WERI-Rb-1 (cell line): ENCODE results near the gene TCTN3.
"Not testable (repeated sequence)": the region's sequence is repeated elsewhere in the genome, so short reads cannot be mapped to it uniquely, and the experiment has no call there.

Source experiments
- DNase-seq: peaks from one replicate; pipeline ENCODE4 v3.0.0-alpha.2; 2020
- H3K27ac ChIP-seq: fragments of 250-450 bp; sonication (Bioruptor Pico); 2 replicates; pipeline ENCODE4 v1.5.1; 2020; ENCODE audit warnings: mild to moderate bottlenecking, moderate library complexity
- H3K27me3 ChIP-seq: fragments of 250-450 bp; sonication (Bioruptor Pico); 2 replicates; pipeline ENCODE4 v1.5.1; 2021; ENCODE audit warnings: mild to moderate bottlenecking, low read depth, moderate library complexity; ENCODE audit not compliant: insufficient read depth, severe bottlenecking
- H3K36me3 ChIP-seq: fragments of 250-450 bp; sonication (Bioruptor Pico); 2 replicates; pipeline ENCODE4 v1.5.1; 2020; ENCODE audit warnings: mild to moderate bottlenecking, moderate library complexity
- H3K4me3 ChIP-seq: 2 replicates; pipeline ENCODE4 v1.5.1; 2011; ENCODE audit warnings: low read depth, mild to moderate bottlenecking, control low read depth, low read length
- H3K9me3 ChIP-seq: fragments of 250-450 bp; sonication (Bioruptor Pico); 2 replicates; pipeline ENCODE4 v1.5.1; 2021; ENCODE audit warnings: mild to moderate bottlenecking, moderate library complexity; ENCODE audit not compliant: severe bottlenecking
- CTCF ChIP-seq: IDR thresholded peaks from 2 replicates; pipeline ENCODE4 v1.5.1; 2011; ENCODE audit warnings: low read depth, mild to moderate bottlenecking, control low read depth, inconsistent platforms, low read length

Gene TCTN3

DNA sequence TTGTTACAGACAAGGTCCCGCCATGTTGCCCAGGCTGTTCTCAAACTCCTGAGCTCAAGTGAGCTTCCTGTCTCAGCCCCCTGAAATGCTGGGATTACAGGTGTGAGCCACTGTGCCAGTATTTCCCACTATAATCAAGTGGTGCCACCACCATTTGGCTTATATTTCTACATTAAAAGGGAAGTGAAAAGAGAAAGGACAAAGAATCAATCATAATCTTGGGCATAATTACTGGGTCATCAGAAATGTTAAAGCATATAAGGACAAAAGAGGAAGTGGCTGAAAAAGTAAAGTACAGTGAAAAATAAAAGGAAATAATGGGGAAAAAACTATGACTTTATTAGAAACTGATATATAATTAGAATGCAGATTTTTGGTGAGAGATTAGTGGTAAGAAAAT, 36.5 kb upstream of the TCTN3 start:
- Histone ChIP-seq H3K4me3 (no peak overlapping the region), H3K36me3 (no peaks in the 10 kb centered on the region), H3K9me3 (peaks cover 11% of the 10 kb centered on the region), H3K27ac (no peak overlapping the region), H3K27me3 (no peaks in the 10 kb centered on the region)
- TF ChIP-seq CTCF: no peak
- DNase-seq: no peak

- no peaks in the 10 kb centered on the region for H3K27me3 ChIP-seq
- peaks cover 11% of the 10 kb centered on the region for H3K9me3 ChIP-seq
- H3K27ac ChIP-seq: no peak overlapping the region
- DNase-seq: no peak
- no peak for TF ChIP-seq CTCF
- H3K4me3 ChIP-seq: no peak overlapping the region
- no peaks in the 10 kb centered on the region for H3K36me3 ChIP-seq
Measured at GRCh38 chr10:95729323-95730055, 35.8 kb upstream of the TCTN3 start.

DNA sequence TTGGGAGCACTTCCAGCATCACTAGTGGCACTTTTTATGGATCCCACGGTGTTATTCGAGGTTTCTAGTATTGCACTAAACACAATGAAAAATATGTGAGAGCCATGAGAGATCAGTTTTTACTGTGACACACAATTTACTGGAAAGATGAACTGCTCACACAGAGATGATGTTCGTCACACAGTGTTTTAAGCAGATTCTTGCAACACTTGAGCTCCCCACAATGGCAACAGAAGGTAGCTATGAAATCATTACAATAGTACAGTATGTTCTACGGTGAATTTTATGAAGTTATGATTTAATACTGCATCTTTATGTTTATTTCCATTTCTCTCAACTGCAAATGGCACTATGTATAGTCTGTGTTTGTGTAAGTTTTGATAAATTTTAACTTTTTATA, 34.8 kb upstream of the TCTN3 start:
- no peak overlapping the region for H3K4me3 ChIP-seq
- no peak overlapping the region for H3K27ac ChIP-seq
- H3K27me3 ChIP-seq: no peaks in the 10 kb centered on the region
- no peaks in the 10 kb centered on the region for H3K36me3 ChIP-seq
- H3K9me3 ChIP-seq: peaks cover 11% of the 10 kb centered on the region
- no peak for TF ChIP-seq CTCF
- no peak for DNase-seq

DNA sequence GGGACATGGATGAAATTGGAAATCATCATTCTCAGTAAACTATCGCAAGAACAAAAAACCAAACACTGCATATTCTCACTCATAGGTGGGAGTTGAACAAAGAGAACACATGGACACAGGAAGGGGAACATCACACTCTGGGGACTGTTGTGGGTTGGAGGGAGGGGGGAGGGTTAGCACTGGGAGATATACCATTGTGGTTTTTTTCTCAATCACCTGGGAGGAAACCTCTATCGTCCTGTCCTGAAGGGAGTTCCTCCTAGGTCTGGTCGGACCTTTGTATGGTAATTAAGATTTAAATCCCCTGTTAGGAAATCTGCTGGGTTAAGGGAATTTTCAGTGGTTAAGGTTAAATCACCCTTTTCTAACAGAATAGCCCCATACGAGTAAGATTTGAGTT, 28.8 kb upstream of the TCTN3 start:
- DNase-seq, H3K27me3 ChIP-seq, H3K36me3 ChIP-seq, H3K9me3 ChIP-seq, H3K27ac ChIP-seq, H3K4me3 ChIP-seq: not testable (repeated sequence)

GRCh38 chr10:95720745-95721144, 27.0 kb upstream of the TCTN3 start:
- H3K27ac ChIP-seq: not testable (repeated sequence)

DNA sequence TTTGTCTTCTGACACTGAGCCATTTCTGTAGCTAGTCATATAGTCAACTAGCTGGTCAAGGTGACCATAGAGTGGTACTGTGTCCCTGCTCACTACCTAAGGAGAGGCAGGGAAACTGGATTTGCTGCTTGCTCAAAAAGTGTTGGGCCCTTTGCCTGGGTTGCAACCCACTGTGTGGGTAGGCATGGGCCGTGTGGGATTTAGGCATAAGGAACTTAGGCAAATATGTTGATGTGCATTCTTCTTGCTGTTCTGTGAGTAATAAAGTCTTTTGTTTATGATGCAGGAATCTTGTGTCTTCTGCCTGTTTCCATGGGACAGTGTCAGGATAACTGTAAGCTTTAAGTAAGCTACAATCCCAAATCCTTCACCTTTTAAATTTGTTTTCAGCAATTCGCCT, 23.1 kb upstream of the TCTN3 start:
- Histone ChIP-seq H3K36me3 (no peaks in the 10 kb centered on the region), H3K27me3 (no peaks in the 10 kb centered on the region), H3K27ac (no peak overlapping the region), H3K4me3 (no peak overlapping the region), H3K9me3 (no peaks in the 10 kb centered on the region)
- DNase-seq: no peak
- TF ChIP-seq CTCF: no peak

More at GRCh38 chr10:95720745-95721144, 27.0 kb upstream of the TCTN3 start:
- H3K4me3 ChIP-seq, H3K36me3 ChIP-seq, H3K9me3 ChIP-seq, DNase-seq, H3K27me3 ChIP-seq: not testable (repeated sequence)

DNA sequence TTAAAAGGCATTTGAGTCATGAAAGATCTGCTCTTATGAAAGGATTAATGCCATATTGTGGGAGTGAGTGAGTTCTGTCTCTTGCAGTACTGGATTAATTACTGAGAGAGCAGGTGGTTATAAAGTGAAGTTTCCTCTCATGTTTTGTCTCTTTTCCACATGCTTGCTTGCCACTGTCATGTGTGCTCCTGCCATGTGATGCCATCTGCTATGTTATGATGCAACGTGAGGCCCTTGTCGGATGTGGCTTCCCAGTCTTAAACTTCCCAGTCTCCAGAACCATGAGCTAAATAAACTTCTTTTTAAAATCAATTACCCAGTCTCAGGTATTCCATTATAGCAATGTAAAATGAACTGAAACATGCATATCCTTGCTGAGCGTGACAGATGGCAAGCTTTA, 22.7 kb upstream of the TCTN3 start:
- Histone ChIP-seq H3K27me3 (no peaks in the 10 kb centered on the region), H3K9me3 (no peaks in the 10 kb centered on the region), H3K27ac (no peak overlapping the region), H3K4me3 (no peak overlapping the region), H3K36me3 (no peaks in the 10 kb centered on the region)
- DNase-seq: no peak
- no peak for TF ChIP-seq CTCF
